NCI-H2227 treated with DMSO at 0.1 percent for 48 hours (cell line): ENCODE measurements around the gene FPGS.

Experiments used
- DNase-seq: peaks from one replicate; lab custom pipeline; 2025; lab: John Stamatoyannopoulos, UW

FPGS gene

GRCh38 chr9:127860260-127860659 lies 57.6 kb downstream of the FPGS start:
- no peak for DNase-seq

- no peak for DNase-seq
Measured at GRCh38 chr9:127860779-127861178, 58.1 kb downstream of the FPGS start.

- DNase-seq: no peak
Measured at GRCh38 chr9:127862075-127863011, 59.7 kb downstream of the FPGS start.

GRCh38 chr9:127863191-127863621 lies 60.5 kb downstream of the FPGS start:
- no peak for DNase-seq
